ENCODE data around the gene MAP2. TPM values are rescaled to one million over a fixed set of nuclear protein-coding genes. Genes with fewer than 3 reads are reported as not detected.

The MAP2 gene
- total and polyA plus RNA-seq, 11 donors, result 3.2 to 19.3 (median 8.9) TPM

GRCh38 chr2:209431701-209432100 lies 7.9 kb downstream of the MAP2 start:
- no peak for TF ChIP-seq POLR2A (IDR thresholded peaks at IDR 0.05)
- no peaks in the 10 kb centered on the region for H3K27me3 ChIP-seq
- no peak overlapping the region for H3K4me3 ChIP-seq
- DNase-seq (no peak), ATAC-seq (no peak)
- intact Hi-C loops (cut with DNase I), result loop anchor here in 1 of 10 donors (5.0 kb wide), 1 partner anchor 121 kb away; no protein-coding TSS in a partner anchor
- no peaks in the 10 kb centered on the region for H3K9me3 ChIP-seq
- no peak overlapping the region for H3K27ac ChIP-seq
- 68 to 89% (median 85%) methylated on average over 3 of the region's 3 CpGs for WGBS, 4 donors
- peaks cover 0 to 3% (median 0%) of the 10 kb centered on the region in 12 donors for H3K4me1 ChIP-seq
- no peaks in the 10 kb centered on the region for H3K36me3 ChIP-seq

GRCh38 chr2:209441541-209441940 lies 17.7 kb downstream of the MAP2 start:
- peak overlapping the region in 6 of 12 donors; percentile 1 to 45 (median 14) for H3K27ac ChIP-seq
- DNase-seq (peak in 2 of 5 donors; percentile 15 to 20), ATAC-seq (peak in 3 of 4 donors; percentile 42 to 78 (median 73))
- H3K27me3 ChIP-seq, result no peaks in the 10 kb centered on the region
- peaks cover 0 to 40% (median 16%) of the 10 kb centered on the region in 12 donors for H3K4me1 ChIP-seq
- H3K9me3 ChIP-seq, result no peaks in the 10 kb centered on the region
- H3K4me3 ChIP-seq, result no peak overlapping the region
- intact Hi-C loops (cut with DNase I), result no loop called here
- WGBS, 4 donors, result 17 to 32% (median 18%) methylated on average over 3 of the region's 3 CpGs
- TF ChIP-seq CTCF (IDR thresholded peaks at IDR 0.05), result no peak
- TF ChIP-seq POLR2A (IDR thresholded peaks at IDR 0.05), result no peak
- H3K36me3 ChIP-seq, result no peaks in the 10 kb centered on the region

GRCh38 chr2:209442939-209443338 lies 19.1 kb downstream of the MAP2 start:
- TF ChIP-seq POLR2A (IDR thresholded peaks at IDR 0.05), result no peak
- no peak for TF ChIP-seq CTCF (IDR thresholded peaks at IDR 0.05)
- Histone ChIP-seq H3K9me3 (no peaks in the 10 kb centered on the region), H3K4me3 (no peak overlapping the region), H3K4me1 (peaks cover 0 to 40% (median 16%) of the 10 kb centered on the region in 12 donors), H3K27me3 (no peaks in the 10 kb centered on the region), H3K36me3 (no peaks in the 10 kb centered on the region), H3K27ac (peak overlapping the region in 3 of 12 donors; percentile 9 to 28 (median 11))
- intact Hi-C loops (cut with DNase I), result no loop called here
- WGBS, 4 donors, result 60 to 72% (median 66%) methylated on average over 1 of the region's 1 CpG
- ATAC-seq (no peak), DNase-seq (no peak)

GRCh38 chr2:209445485-209445884 lies 21.6 kb downstream of the MAP2 start:
- Histone ChIP-seq H3K4me3 (no peak overlapping the region), H3K9me3 (no peaks in the 10 kb centered on the region), H3K27me3 (no peaks in the 10 kb centered on the region), H3K27ac (no peak overlapping the region), H3K36me3 (no peaks in the 10 kb centered on the region), H3K4me1 (peaks cover 0 to 37% (median 16%) of the 10 kb centered on the region in 12 donors)
- no peak for ATAC-seq
- no peak for DNase-seq
- intact Hi-C loops (cut with DNase I), result no loop called here
- TF ChIP-seq POLR2A (IDR thresholded peaks at IDR 0.05) (no peak), CTCF (IDR thresholded peaks at IDR 0.05) (no peak)
- 96 to 99% (median 99%) methylated on average over 2 of the region's 2 CpGs for WGBS, 4 donors

All from heart left ventricle (tissue), 16 donors.